ENCODE results near the gene ATP5MC3. TPM values are rescaled to one million over a fixed set of nuclear protein-coding genes. Genes with fewer than 3 reads are reported as not detected.

The ATP5MC3 gene
- total RNA-seq, 1 experiment from 2014 or later, result 287 TPM

DNA sequence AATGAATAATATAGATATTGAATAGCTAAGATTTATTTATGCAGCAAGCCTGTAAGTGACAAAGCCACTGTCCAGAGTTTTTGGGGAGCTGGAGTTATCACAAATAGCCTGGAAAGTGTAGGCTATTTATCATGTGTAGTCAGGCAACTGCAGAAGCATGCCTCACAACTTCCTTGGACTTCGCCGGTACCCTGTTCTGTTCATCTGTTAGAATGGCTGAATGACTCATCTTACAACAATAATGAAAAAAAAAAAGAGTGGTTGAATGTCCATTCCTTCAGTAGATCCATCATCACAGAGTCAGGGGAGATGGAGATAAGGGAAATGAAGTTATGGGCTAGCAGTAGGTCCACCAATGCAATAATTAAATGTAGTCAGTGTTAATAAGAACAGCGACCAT is 24.0 kb upstream of the ATP5MC3 start:
- Histone ChIP-seq H3K9me3 (ENCODE audit: control insufficient read depth, insufficient read depth, low read depth, low read length) (no peaks in the 10 kb centered on the region), H3K4me1 (ENCODE audit: control insufficient read depth, insufficient read depth, low read length) (no peaks in the 10 kb centered on the region), H3K36me3 (ENCODE audit: control insufficient read depth, insufficient read depth, low read length) (no peaks in the 10 kb centered on the region), H3K27me3 (ENCODE audit: control insufficient read depth, insufficient read depth, low read length) (no peaks in the 10 kb centered on the region; the same call in 1 of the 2 replicates), H3K4me3 (ENCODE audit: low read depth in 2 of 2, low read length in 2 of 2) (no peak overlapping the region), H3K27ac (ENCODE audit: low read length) (no peak overlapping the region)
- ChIA-PET POLR2A (no interaction called here), CTCF (no interaction called here)
- no peak for DNase-seq (ENCODE audit: low read depth, low spot score)
- TF ChIP-seq TCF7L2 (IDR thresholded peaks at IDR 0.05; ENCODE audit: low read depth, low read length) (no peak), SIN3A (IDR thresholded peaks at IDR 0.05; ENCODE audit: borderline replicate concordance, insufficient read depth, low read depth, low read length) (no peak), REST (IDR thresholded peaks at IDR 0.05; ENCODE audit: insufficient read depth in 1 of 2, low read depth in 2 of 2, low read length in 1 of 2) (no peak), POLR2AphosphoS5 (IDR thresholded peaks at IDR 0.05; ENCODE audit: low read depth, low read length) (no peak)
- TF ChIP-seq, protein P1, sequence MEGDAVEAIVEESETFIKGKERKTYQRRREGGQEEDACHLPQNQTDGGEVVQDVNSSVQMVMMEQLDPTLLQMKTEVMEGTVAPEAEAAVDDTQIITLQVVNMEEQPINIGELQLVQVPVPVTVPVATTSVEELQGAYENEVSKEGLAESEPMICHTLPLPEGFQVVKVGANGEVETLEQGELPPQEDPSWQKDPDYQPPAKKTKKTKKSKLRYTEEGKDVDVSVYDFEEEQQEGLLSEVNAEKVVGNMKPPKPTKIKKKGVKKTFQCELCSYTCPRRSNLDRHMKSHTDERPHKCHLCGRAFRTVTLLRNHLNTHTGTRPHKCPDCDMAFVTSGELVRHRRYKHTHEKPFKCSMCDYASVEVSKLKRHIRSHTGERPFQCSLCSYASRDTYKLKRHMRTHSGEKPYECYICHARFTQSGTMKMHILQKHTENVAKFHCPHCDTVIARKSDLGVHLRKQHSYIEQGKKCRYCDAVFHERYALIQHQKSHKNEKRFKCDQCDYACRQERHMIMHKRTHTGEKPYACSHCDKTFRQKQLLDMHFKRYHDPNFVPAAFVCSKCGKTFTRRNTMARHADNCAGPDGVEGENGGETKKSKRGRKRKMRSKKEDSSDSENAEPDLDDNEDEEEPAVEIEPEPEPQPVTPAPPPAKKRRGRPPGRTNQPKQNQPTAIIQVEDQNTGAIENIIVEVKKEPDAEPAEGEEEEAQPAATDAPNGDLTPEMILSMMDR (IDR thresholded peaks at IDR 0.05), result no peak
- intact Hi-C loops (cut with micrococcal nuclease; ENCODE audit: unreplicated experiment) (no loop called here), in situ Hi-C loops (cut with HindIII; ENCODE audit: low pct_unique_long_range_greater_than_20kb, low sequenced_read_pairs) (no loop called here)
- ATAC-seq, result no peak
- BruUV-seq (replicated peaks), result no TSS peak

DNA sequence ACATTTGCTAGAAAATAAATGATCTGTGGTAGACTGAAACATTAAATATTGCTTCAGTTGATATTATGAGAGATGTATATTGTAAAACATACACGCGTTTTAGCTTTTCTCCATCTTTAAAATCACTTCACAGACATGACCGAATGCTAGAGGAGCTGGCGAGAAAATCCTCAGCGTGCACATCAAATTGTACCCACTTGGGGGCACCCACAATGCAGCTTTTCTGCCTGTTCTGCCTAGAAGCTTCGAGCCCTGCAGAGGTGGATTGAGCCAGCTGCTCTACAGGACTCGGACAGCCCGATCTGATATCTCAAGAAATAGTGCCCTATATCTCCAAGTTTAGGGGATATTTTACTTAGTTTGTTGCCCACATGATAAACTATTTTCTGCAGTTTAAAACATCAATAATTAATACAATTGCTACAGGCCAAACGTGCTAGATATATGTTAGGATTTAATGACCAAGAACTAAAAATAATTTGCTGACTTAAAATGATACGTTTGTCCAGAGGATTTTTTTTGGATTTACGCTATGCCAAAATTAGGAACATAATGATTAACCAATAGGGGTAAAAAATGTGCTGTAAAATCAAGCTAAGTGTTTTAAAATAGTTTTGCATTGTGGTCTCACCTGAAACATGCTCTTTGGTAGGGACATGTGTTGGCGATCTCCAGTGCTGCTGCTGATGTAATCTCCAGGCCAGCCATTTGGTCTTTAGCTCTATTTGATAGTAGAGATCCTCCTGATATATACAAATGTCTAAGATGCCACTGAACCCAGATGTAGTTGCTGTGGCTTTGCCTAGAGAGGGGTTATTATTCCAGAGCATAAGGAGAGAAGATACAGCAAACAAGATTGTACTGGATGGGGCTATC is 22.3 kb upstream of the ATP5MC3 start:
- no peaks in the 10 kb centered on the region; the same call in 1 of the 2 replicates for H3K27me3 ChIP-seq (ENCODE audit: control insufficient read depth, insufficient read depth, low read length)
- ChIA-PET CTCF (interaction anchor here (0.6 to 1.0 kb wide), 4 partner anchors 48 to 120 kb away, joined by 3 to 12 read pairs (median 6); no protein-coding TSS in a partner anchor), POLR2A (no interaction called here)
- peak; percentile 97 for ATAC-seq
- H3K9me3 ChIP-seq (ENCODE audit: control insufficient read depth, insufficient read depth, low read depth, low read length), result no peaks in the 10 kb centered on the region
- H3K4me1 ChIP-seq (ENCODE audit: control insufficient read depth, insufficient read depth, low read length), result no peaks in the 10 kb centered on the region
- H3K36me3 ChIP-seq (ENCODE audit: control insufficient read depth, insufficient read depth, low read length), result no peaks in the 10 kb centered on the region
- no peak overlapping the region for H3K4me3 ChIP-seq (ENCODE audit: low read depth in 2 of 2, low read length in 2 of 2)
- H3K27ac ChIP-seq (ENCODE audit: low read length), result no peak overlapping the region
- DNase-seq (ENCODE audit: low read depth, low spot score), result no peak
- TF ChIP-seq, protein P1 (IDR thresholded peaks at IDR 0.05), result peak; percentile 81
- TF ChIP-seq TCF7L2 (IDR thresholded peaks at IDR 0.05; ENCODE audit: low read depth, low read length), result no peak
- BruUV-seq (replicated peaks), result no TSS peak
- intact Hi-C loops (cut with micrococcal nuclease; ENCODE audit: unreplicated experiment) (loop anchor here (5.0 kb wide), 1 partner anchor 78 kb away; no protein-coding TSS in a partner anchor), in situ Hi-C loops (cut with HindIII; ENCODE audit: low pct_unique_long_range_greater_than_20kb, low sequenced_read_pairs) (no loop called here)
